Gastroesophageal sphincter (tissue), 3 donors: ENCODE measurements around the gene ASB6.

Experiments
- CTCF ChIP-seq, 4 experiments: fragments of 200-600 bp in 2 of 4; fragments of 450-650 bp in 2 of 4; sonication (generic) in 1 of 4; IDR thresholded peaks; one replicate each; pipeline ENCODE4 v1.5.1; 2017 to 2019; ENCODE audit warnings: antibody characterized with exemption in 4 of 4, mild to moderate bottlenecking in 2 of 4, moderate library complexity in 2 of 4
- EP300 ChIP-seq: sonication (generic); formaldehyde crosslinking; IDR thresholded peaks from one replicate; pipeline ENCODE4 v1.6.1; 2017; ENCODE audit warnings: antibody characterized with exemption, mild to moderate bottlenecking

- TF ChIP-seq CTCF (IDR thresholded peaks at IDR 0.05) (no peak), EP300 (no peak)
Observed at GRCh38 chr9:129624947-129625346, 17.0 kb downstream of the ASB6 start.
